Stomach (tissue), 4 donors: ENCODE results near the gene ERMARD.

Experiments
- CTCF ChIP-seq, 7 experiments: fragments of 450-650 bp in 4 of 7; fragments of 200-600 bp in 3 of 7; sonication (generic) in 3 of 7; IDR thresholded peaks; one replicate each; pipeline ENCODE4 v1.5.1; 2016 to 2019; ENCODE audit warnings: antibody characterized with exemption in 7 of 7, control low read depth in 2 of 7, mild to moderate bottlenecking in 1 of 7
- EP300 ChIP-seq: sonication (generic); formaldehyde crosslinking; IDR thresholded peaks from one replicate; pipeline ENCODE4 v1.6.1; 2017; ENCODE audit warnings: antibody characterized with exemption
- POLR2A ChIP-seq, 4 donors: fragments of 450-650 bp; IDR thresholded peaks; one replicate each; pipeline ENCODE4 v1.6.1; 2016; ENCODE audit warnings: antibody characterized with exemption in 4 of 4, control low read depth in 2 of 4, mild to moderate bottlenecking in 1 of 4, moderate library complexity in 1 of 4
- POLR2AphosphoS5 ChIP-seq, 3 donors: sonication (generic); formaldehyde crosslinking; IDR thresholded peaks; one replicate each; pipeline ENCODE4 v1.6.1; 2016; ENCODE audit warnings: antibody characterized with exemption in 3 of 3

GRCh38 chr6:169827290-169827717 is 75.9 kb downstream of the ERMARD start:
- TF ChIP-seq CTCF (IDR thresholded peaks at IDR 0.05) (no peak), EP300 (no peak), POLR2A (IDR thresholded peaks at IDR 0.05) (no peak), POLR2AphosphoS5 (IDR thresholded peaks at IDR 0.05) (no peak)
